GM10847 (cell line): Measurements from ENCODE around the gene PLPP6.

Experiments
- POLR2A ChIP-seq: IDR thresholded peaks from 2 replicates; pipeline ENCODE4 v1.6.1; 2011; ENCODE audit not compliant: insufficient read length; ENCODE audit errors: extremely low read depth

Gene PLPP6

DNA sequence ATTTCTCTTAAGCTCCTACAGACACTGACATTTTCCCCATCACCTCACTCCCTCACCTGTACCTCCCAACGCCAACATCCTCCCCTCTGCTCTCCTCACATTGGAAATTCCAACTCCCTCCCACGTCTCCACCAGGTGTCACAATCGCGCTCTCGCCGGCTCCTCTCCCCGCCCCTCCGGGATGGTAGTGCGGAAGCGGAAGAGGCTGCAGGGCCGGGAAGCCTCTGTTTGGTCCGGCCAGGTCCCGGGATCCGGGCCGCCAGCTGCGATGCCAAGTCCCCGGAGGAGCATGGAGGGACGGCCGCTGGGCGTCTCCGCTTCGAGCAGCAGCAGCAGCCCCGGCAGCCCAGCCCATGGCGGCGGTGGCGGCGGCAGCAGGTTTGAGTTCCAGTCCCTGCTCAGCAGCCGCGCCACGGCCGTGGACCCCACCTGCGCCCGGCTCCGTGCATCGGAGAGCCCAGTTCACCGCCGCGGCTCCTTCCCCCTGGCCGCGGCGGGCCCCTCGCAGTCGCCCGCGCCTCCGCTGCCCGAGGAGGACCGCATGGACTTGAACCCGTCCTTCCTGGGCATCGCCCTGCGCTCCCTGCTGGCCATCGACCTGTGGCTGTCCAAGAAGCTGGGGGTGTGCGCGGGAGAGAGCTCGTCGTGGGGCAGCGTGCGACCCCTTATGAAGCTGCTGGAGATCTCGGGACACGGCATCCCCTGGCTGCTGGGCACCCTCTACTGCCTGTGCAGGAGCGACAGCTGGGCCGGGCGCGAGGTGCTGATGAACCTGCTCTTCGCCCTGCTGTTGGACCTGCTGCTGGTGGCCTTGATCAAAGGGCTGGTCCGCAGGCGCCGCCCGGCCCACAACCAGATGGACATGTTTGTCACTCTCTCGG lies at the start of gene PLPP6:
TSS of gene PLPP6 (plus strand) at position 187 of the 881 bp plus-strand sequence. CDS start at position 269, 82 bp downstream.
- TF ChIP-seq POLR2A, result peak; percentile 89

GRCh38 chr9:4614627-4615026 lies 47.5 kb upstream of the PLPP6 start:
- no peak for TF ChIP-seq POLR2A

DNA sequence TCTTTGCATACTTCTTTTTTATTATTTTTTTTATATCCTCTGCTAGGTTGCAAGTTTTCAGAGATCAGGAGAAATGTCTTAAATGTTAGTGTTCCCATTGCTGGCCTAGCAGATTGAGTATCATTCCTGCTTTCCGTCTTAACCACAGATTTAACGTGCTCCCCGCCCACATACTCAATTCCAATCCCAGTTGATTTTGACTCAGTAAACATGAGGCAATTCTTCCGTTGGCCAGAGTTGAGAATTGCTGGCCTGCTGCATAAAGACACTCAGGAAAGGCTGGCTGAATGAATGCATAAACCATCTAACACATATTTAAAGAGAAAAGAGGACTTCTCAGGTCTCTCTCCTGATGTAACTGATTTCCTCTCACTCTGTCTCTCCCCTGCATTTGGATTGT lies 46.8 kb upstream of the PLPP6 start:
- no peak for TF ChIP-seq POLR2A

GRCh38 chr9:4615778-4616177 lies 46.3 kb upstream of the PLPP6 start:
- no peak for TF ChIP-seq POLR2A

DNA sequence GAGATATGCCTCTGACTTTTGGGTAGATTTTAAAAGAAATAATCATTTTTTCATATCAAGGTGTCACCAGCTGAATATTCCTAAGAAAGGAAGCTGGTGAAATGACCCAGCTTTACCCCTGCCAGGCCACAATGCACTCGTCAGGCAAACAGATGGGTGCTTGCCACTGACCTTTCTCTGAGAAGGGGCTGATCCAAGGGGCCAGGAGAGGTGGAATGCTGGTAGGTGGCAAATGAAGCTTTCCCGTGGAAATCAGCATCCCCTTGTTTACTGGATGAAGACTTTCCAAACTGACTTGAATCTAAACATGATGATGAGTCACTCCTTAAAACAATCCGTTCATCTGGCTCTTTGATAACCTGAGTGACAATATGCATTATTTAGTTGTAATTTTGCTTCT lies 44.3 kb upstream of the PLPP6 start:
- TF ChIP-seq POLR2A, result no peak

GRCh38 chr9:4618700-4619099 lies 43.4 kb upstream of the PLPP6 start:
- TF ChIP-seq POLR2A, result no peak

GRCh38 chr9:4620057-4620765 lies 41.9 kb upstream of the PLPP6 start:
- no peak for TF ChIP-seq POLR2A

GRCh38 chr9:4620881-4621555 lies 41.1 kb upstream of the PLPP6 start:
- TF ChIP-seq POLR2A, result no peak

- no peak for TF ChIP-seq POLR2A
Observed at GRCh38 chr9:4622016-4622415, 40.1 kb upstream of the PLPP6 start.

DNA sequence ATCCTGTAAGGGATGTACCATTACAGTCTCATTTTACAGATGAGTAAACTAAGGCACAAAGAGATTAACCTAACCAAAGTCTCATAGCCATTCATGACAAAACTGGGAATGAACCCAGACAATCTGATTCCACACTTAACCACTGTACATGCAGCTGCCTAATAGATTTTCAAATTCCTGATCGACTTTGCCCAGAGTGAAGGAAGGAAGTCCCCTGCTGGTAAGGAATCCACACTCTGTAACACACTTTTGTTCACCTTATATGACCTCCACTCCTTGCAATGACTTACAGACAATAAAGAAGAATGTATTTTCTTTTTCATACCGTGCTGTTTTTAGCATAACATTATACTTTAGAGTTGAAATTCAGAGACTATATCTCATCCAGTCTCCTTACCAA lies 31.3 kb upstream of the PLPP6 start:
- TF ChIP-seq POLR2A, result no peak

DNA sequence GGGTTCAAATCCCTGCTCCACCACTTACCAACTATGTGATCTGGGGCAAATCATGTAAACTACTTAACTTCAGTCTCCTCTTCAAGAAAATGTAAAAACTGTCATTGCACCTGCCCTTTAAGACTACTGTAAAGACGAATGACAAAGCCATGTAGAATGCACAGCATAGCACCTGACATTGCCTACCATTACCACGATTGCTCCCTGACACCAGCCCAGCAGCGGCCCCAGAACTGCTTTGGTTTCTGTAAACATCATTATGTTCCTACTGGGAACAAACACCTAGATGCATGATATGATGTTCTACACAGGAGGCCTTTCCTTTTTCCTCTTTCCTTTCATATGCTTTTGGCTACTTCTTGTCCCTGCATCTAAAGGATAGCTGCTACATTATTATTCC lies 23.1 kb upstream of the PLPP6 start:
- TF ChIP-seq POLR2A, result no peak

GRCh38 chr9:4639420-4639819 lies 22.7 kb upstream of the PLPP6 start:
- TF ChIP-seq POLR2A, result no peak

GRCh38 chr9:4640027-4640426 lies 22.1 kb upstream of the PLPP6 start:
- TF ChIP-seq POLR2A, result no peak

DNA sequence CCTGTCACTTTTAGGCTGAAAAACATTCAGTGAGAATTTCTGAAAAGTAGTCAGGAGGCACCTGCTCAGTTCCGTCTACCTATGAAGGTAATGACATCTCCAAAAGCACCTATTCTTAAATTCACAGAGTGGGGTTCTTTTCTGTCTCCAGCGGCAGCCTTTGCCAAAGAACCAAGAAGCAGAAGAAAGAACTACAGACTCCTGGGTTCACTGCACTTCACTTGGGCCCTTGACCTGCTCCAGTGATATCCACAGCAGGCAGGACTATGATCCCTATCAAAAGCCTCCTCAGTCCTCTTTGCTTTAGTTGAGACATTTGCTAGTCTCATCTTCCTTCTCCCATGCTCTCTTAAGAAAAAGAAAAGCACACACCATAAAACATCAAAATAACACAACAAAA lies 19.7 kb upstream of the PLPP6 start:
- no peak for TF ChIP-seq POLR2A

- TF ChIP-seq POLR2A, result no peak
Observed at GRCh38 chr9:4654084-4654483, 8.0 kb upstream of the PLPP6 start.

GRCh38 chr9:4654538-4654937 lies 7.6 kb upstream of the PLPP6 start:
- no peak for TF ChIP-seq POLR2A

DNA sequence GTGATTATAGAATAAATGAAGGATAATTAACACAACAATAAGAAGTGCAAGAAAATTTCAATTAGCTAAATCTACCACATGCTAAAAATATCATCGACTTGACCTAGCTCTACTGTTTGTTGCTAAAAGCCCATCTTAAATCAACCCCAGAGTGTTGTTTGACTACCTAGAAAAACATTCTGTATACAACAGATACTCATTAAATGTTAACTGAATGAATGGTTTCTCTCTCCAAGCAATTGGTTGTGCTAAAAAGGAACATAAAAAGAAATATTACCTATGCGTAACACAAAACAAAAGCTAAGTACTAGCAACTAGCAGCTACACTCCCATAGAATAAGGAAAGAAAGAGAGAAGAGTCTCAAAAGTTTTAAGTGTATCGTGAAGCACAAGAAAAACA lies 5.5 kb upstream of the PLPP6 start:
- TF ChIP-seq POLR2A, result no peak
